Measurements from ENCODE around the gene SLC12A7.
"Not testable (repeated sequence)": the region's sequence is repeated elsewhere in the genome, so short reads cannot be mapped to it uniquely, and the experiment has no call there.

Gene SLC12A7

GRCh38 chr5:1065891-1066650, 45.8 kb downstream of the SLC12A7 start:
- Mint-ChIP-seq H3K36me3 (peaks cover 2% of the 10 kb centered on the region), H3K4me3 (no peak overlapping the region), H3K27me3 (no peaks in the 10 kb centered on the region), H3K4me1 (ENCODE audit: low read depth) (no peaks in the 10 kb centered on the region), H3K27ac (no peak overlapping the region), H3K9me3 (ENCODE audit: low read depth) (no peaks in the 10 kb centered on the region)

GRCh38 chr5:1065143-1065750, 46.6 kb downstream of the SLC12A7 start:
- no peaks in the 10 kb centered on the region for H3K4me1 Mint-ChIP-seq (ENCODE audit: low read depth)
- H3K27me3 Mint-ChIP-seq, result no peaks in the 10 kb centered on the region
- no peak overlapping the region for H3K27ac Mint-ChIP-seq
- no peak overlapping the region for H3K4me3 Mint-ChIP-seq
- H3K36me3 Mint-ChIP-seq, result peaks cover 2% of the 10 kb centered on the region
- H3K9me3 Mint-ChIP-seq (ENCODE audit: low read depth), result no peaks in the 10 kb centered on the region

GRCh38 chr5:1064383-1065142, 47.3 kb downstream of the SLC12A7 start:
- Mint-ChIP-seq H3K27me3 (no peaks in the 10 kb centered on the region), H3K27ac (no peak overlapping the region), H3K9me3 (ENCODE audit: low read depth) (no peaks in the 10 kb centered on the region), H3K36me3 (peaks cover 2% of the 10 kb centered on the region), H3K4me3 (no peak overlapping the region), H3K4me1 (ENCODE audit: low read depth) (no peaks in the 10 kb centered on the region)

GRCh38 chr5:1063661-1064382, 48.0 kb downstream of the SLC12A7 start:
- Mint-ChIP-seq H3K36me3 (peaks cover 2% of the 10 kb centered on the region), H3K27ac (no peak overlapping the region), H3K9me3 (ENCODE audit: low read depth) (no peaks in the 10 kb centered on the region), H3K27me3 (no peaks in the 10 kb centered on the region), H3K4me1 (ENCODE audit: low read depth) (no peaks in the 10 kb centered on the region), H3K4me3 (no peak overlapping the region)

- Mint-ChIP-seq H3K36me3 (peaks cover 2% of the 10 kb centered on the region), H3K4me1 (ENCODE audit: low read depth) (no peaks in the 10 kb centered on the region), H3K27ac (no peak overlapping the region), H3K9me3 (ENCODE audit: low read depth) (no peaks in the 10 kb centered on the region), H3K4me3 (no peak overlapping the region), H3K27me3 (no peaks in the 10 kb centered on the region)
Observed at GRCh38 chr5:1062761-1063568, 48.9 kb downstream of the SLC12A7 start.

GRCh38 chr5:1061916-1062315, 49.9 kb downstream of the SLC12A7 start:
- H3K9me3 Mint-ChIP-seq (ENCODE audit: low read depth), result no peaks in the 10 kb centered on the region
- H3K27me3 Mint-ChIP-seq, result no peaks in the 10 kb centered on the region
- no peak overlapping the region for H3K27ac Mint-ChIP-seq
- H3K4me3 Mint-ChIP-seq, result no peak overlapping the region
- no peaks in the 10 kb centered on the region for H3K4me1 Mint-ChIP-seq (ENCODE audit: low read depth)
- H3K36me3 Mint-ChIP-seq, result peaks cover 2% of the 10 kb centered on the region

GRCh38 chr5:1061292-1061691, 50.6 kb downstream of the SLC12A7 start:
- H3K36me3 Mint-ChIP-seq; H3K4me1 Mint-ChIP-seq (ENCODE audit: low read depth): not testable (repeated sequence)

GRCh38 chr5:1060535-1060981, 51.3 kb downstream of the SLC12A7 start:
- no peaks in the 10 kb centered on the region for H3K27me3 Mint-ChIP-seq
- H3K36me3 Mint-ChIP-seq, result peaks cover 2% of the 10 kb centered on the region
- no peaks in the 10 kb centered on the region for H3K9me3 Mint-ChIP-seq (ENCODE audit: low read depth)
- no peaks in the 10 kb centered on the region for H3K4me1 Mint-ChIP-seq (ENCODE audit: low read depth)
- no peak overlapping the region for H3K4me3 Mint-ChIP-seq
- H3K27ac Mint-ChIP-seq, result no peak overlapping the region

More at GRCh38 chr5:1061292-1061691, 50.6 kb downstream of the SLC12A7 start:
- H3K27me3 Mint-ChIP-seq; H3K9me3 Mint-ChIP-seq (ENCODE audit: low read depth); H3K4me3 Mint-ChIP-seq; H3K27ac Mint-ChIP-seq: not testable (repeated sequence)

- peaks cover 2% of the 10 kb centered on the region for H3K36me3 Mint-ChIP-seq
- H3K4me3 Mint-ChIP-seq, result no peak overlapping the region
- no peaks in the 10 kb centered on the region for H3K27me3 Mint-ChIP-seq
- no peak overlapping the region for H3K27ac Mint-ChIP-seq
- no peaks in the 10 kb centered on the region for H3K9me3 Mint-ChIP-seq (ENCODE audit: low read depth)
- no peaks in the 10 kb centered on the region for H3K4me1 Mint-ChIP-seq (ENCODE audit: low read depth)
Observed at GRCh38 chr5:1059884-1060263, 52.0 kb downstream of the SLC12A7 start.

GRCh38 chr5:1058988-1059883, 52.6 kb downstream of the SLC12A7 start:
- H3K27me3 Mint-ChIP-seq, result no peaks in the 10 kb centered on the region
- H3K36me3 Mint-ChIP-seq, result peaks cover 2% of the 10 kb centered on the region
- no peaks in the 10 kb centered on the region for H3K4me1 Mint-ChIP-seq (ENCODE audit: low read depth)
- H3K9me3 Mint-ChIP-seq (ENCODE audit: low read depth), result no peaks in the 10 kb centered on the region
- H3K27ac Mint-ChIP-seq, result no peak overlapping the region
- no peak overlapping the region for H3K4me3 Mint-ChIP-seq

- no peaks in the 10 kb centered on the region for H3K27me3 Mint-ChIP-seq
- no peaks in the 10 kb centered on the region for H3K9me3 Mint-ChIP-seq (ENCODE audit: low read depth)
- H3K27ac Mint-ChIP-seq, result no peak overlapping the region
- no peaks in the 10 kb centered on the region for H3K4me1 Mint-ChIP-seq (ENCODE audit: low read depth)
- H3K4me3 Mint-ChIP-seq, result no peak overlapping the region
- peaks cover 2% of the 10 kb centered on the region for H3K36me3 Mint-ChIP-seq
Observed at GRCh38 chr5:1058083-1058945, 53.5 kb downstream of the SLC12A7 start.

- Mint-ChIP-seq H3K9me3 (ENCODE audit: low read depth) (no peaks in the 10 kb centered on the region), H3K4me3 (no peak overlapping the region), H3K4me1 (ENCODE audit: low read depth) (no peaks in the 10 kb centered on the region), H3K27me3 (no peaks in the 10 kb centered on the region), H3K27ac (no peak overlapping the region), H3K36me3 (peaks cover 2% of the 10 kb centered on the region)
Observed at GRCh38 chr5:1057485-1058082, 54.3 kb downstream of the SLC12A7 start.

Data from activated naive CD8-positive, alpha-beta T cell (primary cell).